Fibroblast of lung (primary cell): Measurements from ENCODE around the gene CERKL. TPM values are rescaled to one million over a fixed set of nuclear protein-coding genes. Genes with fewer than 3 reads are reported as not detected.

Source experiments
- DNase-seq, 2 donors: peaks; one replicate each; pipeline versions ENCODE4 v3.0.0 to v3.0.0-alpha.2; 2010; ENCODE audit warnings: low read depth in 2 of 2
- H2AFZ ChIP-seq: 2 replicates; pipeline ENCODE4 v1.5.1; 2012; ENCODE audit warnings: low read length, control low read depth, inconsistent platforms
- H3K27ac ChIP-seq: 2 replicates; pipeline ENCODE4 v1.5.1; 2011; ENCODE audit warnings: low read length, control low read depth; ENCODE audit not compliant: insufficient read depth
- H3K27me3 ChIP-seq: 2 replicates; pipeline ENCODE4 v1.5.1; 2011; ENCODE audit warnings: mild to moderate bottlenecking, low read length; ENCODE audit not compliant: control insufficient read depth, insufficient read depth
- H3K36me3 ChIP-seq: 2 replicates; pipeline ENCODE4 v1.5.1; 2011; ENCODE audit warnings: low read length; ENCODE audit not compliant: control insufficient read depth, insufficient read depth
- H3K4me1 ChIP-seq: 2 replicates; pipeline ENCODE4 v1.5.1; 2011; ENCODE audit warnings: low read length; ENCODE audit not compliant: control insufficient read depth, insufficient read depth; ENCODE audit errors: extremely low read depth
- H3K4me2 ChIP-seq: 2 replicates; pipeline ENCODE4 v1.5.1; 2011; ENCODE audit warnings: low read length, control low read depth; ENCODE audit not compliant: insufficient read depth; ENCODE audit errors: extremely low read depth
- H3K4me3 ChIP-seq, 4 experiments: fragments of 200-600 bp in 1 of 4; sonication (generic) in 1 of 4; replicated peaks in 1 of 4; 2 replicates each; pipeline ENCODE4 v1.5.1; 2011 to 2016; ENCODE audit warnings: low read length in 4 of 4, low read depth in 3 of 4, mild to moderate bottlenecking in 3 of 4, control low read depth in 2 of 4, inconsistent platforms in 1 of 4, mixed read lengths in 1 of 4; ENCODE audit not compliant: insufficient read depth in 1 of 4; ENCODE audit errors: control extremely low read depth in 1 of 4
- H3K79me2 ChIP-seq: 2 replicates; pipeline ENCODE4 v1.5.1; 2012; ENCODE audit warnings: mild to moderate bottlenecking, low read length, inconsistent platforms; ENCODE audit not compliant: control insufficient read depth, insufficient read depth
- H3K9ac ChIP-seq: 2 replicates; pipeline ENCODE4 v1.5.1; 2011; ENCODE audit warnings: mild to moderate bottlenecking, low read length, control low read depth; ENCODE audit not compliant: insufficient read depth
- H3K9me3 ChIP-seq: 2 replicates; pipeline ENCODE4 v1.5.1; 2012; ENCODE audit warnings: low read depth, low read length; ENCODE audit not compliant: control insufficient read depth, insufficient read depth
- H4K20me1 ChIP-seq: 2 replicates; pipeline ENCODE4 v1.5.1; 2011; ENCODE audit warnings: low read length; ENCODE audit not compliant: control insufficient read depth, insufficient read depth; ENCODE audit errors: extremely low read depth
- CTCF ChIP-seq, 2 donors: IDR thresholded peaks in 1 of 2; conservative IDR thresholded peaks in 1 of 2; 1 replicate in 1 of 2; 2 replicates in 1 of 2; pipeline ENCODE4 v1.5.1; 2011 to 2012; ENCODE audit warnings: low read length in 2 of 2, control low read depth in 1 of 2, inconsistent platforms in 1 of 2, low read depth in 1 of 2, mild to moderate bottlenecking in 1 of 2
- EZH2 ChIP-seq: IDR thresholded peaks from 2 replicates; pipeline ENCODE4 v1.5.1; 2012; ENCODE audit warnings: low read length, control low read depth, mild to moderate bottlenecking; ENCODE audit errors: missing control alignments
- polyA plus RNA-seq, 2 donors: library from polyadenylated mRNA; depleted of rRNA in 1 of 2; stranded (reverse) in 1 of 2; unstranded in 1 of 2; fragments of >200 nt; gene quantifications; 2 replicates each; pipeline ENCODE4 v1.2.1, GENCODE V29; 2011 to 2012; ENCODE audit warnings: missing spikeins in 1 of 2
- total RNA-seq: library from RNA; depleted of rRNA; stranded (reverse); fragments of >200 nt; gene quantifications from 2 replicates; pipeline ENCODE4 v1.2.1, GENCODE V29; 2014

The CERKL gene
- total and polyA plus RNA-seq, 2 donors (not counting 1 experiment from before 2014, with no cell fraction given), result 0.17 TPM; not detected in 1

GRCh38 chr2:181632733-181633401 lies 24.0 kb downstream of the CERKL start:
- H3K4me1 ChIP-seq, result no peaks in the 10 kb centered on the region
- no peaks in the 10 kb centered on the region for H3K9me3 ChIP-seq
- no peaks in the 10 kb centered on the region for H3K79me2 ChIP-seq
- no peak overlapping the region for H3K4me3 ChIP-seq
- no peak overlapping the region for H3K9ac ChIP-seq
- no peak overlapping the region for H3K4me2 ChIP-seq
- no peak overlapping the region for H3K27ac ChIP-seq
- TF ChIP-seq EZH2, result no peak
- TF ChIP-seq CTCF (conservative IDR thresholded peaks at IDR 0.05 in 1 of 2, IDR thresholded peaks at IDR 0.05 in 1 of 2; ENCODE audit: low read depth in 1 of 2, low read length in 2 of 2), result no peak
- no peaks in the 10 kb centered on the region for H4K20me1 ChIP-seq
- no peaks in the 10 kb centered on the region for H3K36me3 ChIP-seq
- DNase-seq, result no peak
- H3K27me3 ChIP-seq, result no peaks in the 10 kb centered on the region
- H2AFZ ChIP-seq, result no peak overlapping the region

- H3K4me1 ChIP-seq, result no peaks in the 10 kb centered on the region
- H3K9ac ChIP-seq, result no peak overlapping the region
- no peaks in the 10 kb centered on the region for H3K79me2 ChIP-seq
- H4K20me1 ChIP-seq, result peaks cover 1% of the 10 kb centered on the region
- no peak overlapping the region for H3K4me2 ChIP-seq
- no peaks in the 10 kb centered on the region for H3K9me3 ChIP-seq
- no peak overlapping the region for H3K27ac ChIP-seq
- DNase-seq, result no peak
- H2AFZ ChIP-seq, result no peak overlapping the region
- H3K4me3 ChIP-seq, result no peak overlapping the region
- TF ChIP-seq EZH2, result no peak
- TF ChIP-seq CTCF (conservative IDR thresholded peaks at IDR 0.05 in 1 of 2, IDR thresholded peaks at IDR 0.05 in 1 of 2; ENCODE audit: low read depth in 1 of 2, low read length in 2 of 2), result no peak
- no peaks in the 10 kb centered on the region for H3K36me3 ChIP-seq
- peaks cover 3% of the 10 kb centered on the region for H3K27me3 ChIP-seq
Observed at GRCh38 chr2:181628590-181629585, 28.0 kb downstream of the CERKL start.

- no peaks in the 10 kb centered on the region for H3K36me3 ChIP-seq
- no peak overlapping the region for H3K4me2 ChIP-seq
- H3K79me2 ChIP-seq, result no peaks in the 10 kb centered on the region
- TF ChIP-seq EZH2 (no peak), CTCF (conservative IDR thresholded peaks at IDR 0.05 in 1 of 2, IDR thresholded peaks at IDR 0.05 in 1 of 2; ENCODE audit: low read depth in 1 of 2, low read length in 2 of 2) (no peak)
- no peak overlapping the region for H2AFZ ChIP-seq
- H4K20me1 ChIP-seq, result peaks cover 1% of the 10 kb centered on the region
- peaks cover 4% of the 10 kb centered on the region for H3K27me3 ChIP-seq
- peak in 1 of 2 donors; percentile 58 for DNase-seq
- H3K9me3 ChIP-seq, result no peaks in the 10 kb centered on the region
- no peaks in the 10 kb centered on the region for H3K4me1 ChIP-seq
- H3K4me3 ChIP-seq, result no peak overlapping the region
- H3K9ac ChIP-seq, result no peak overlapping the region
- H3K27ac ChIP-seq, result no peak overlapping the region
Observed at GRCh38 chr2:181627545-181627944, 29.4 kb downstream of the CERKL start.
